AG04450 (cell line): ENCODE data around the gene ZNF496. TPM values are rescaled to one million over a fixed set of nuclear protein-coding genes. Genes with fewer than 3 reads are reported as not detected.

Source experiments
- CTCF ChIA-PET: fragments of 300-600, 350-600 bp; formaldehyde crosslinking; extraction: SDS; loops from one replicate; lab custom pipeline; 2022; ENCODE audit warnings: antibody characterized with exemption, inconsistent platforms; lab: Charles Lee
- POLR2A ChIA-PET: fragments of 350-600 bp; formaldehyde crosslinking; extraction: SDS; loops from one replicate; lab custom pipeline; 2021; ENCODE audit warnings: antibody characterized with exemption, inconsistent platforms; lab: Yijun Ruan, JAX
- DNase-seq: peaks from one replicate; pipeline ENCODE4 v3.0.0-alpha.2; 2011; ENCODE audit warnings: low read depth, low spot score
- H3K27ac ChIP-seq: one replicate; pipeline ENCODE4 v1.5.1; 2012; ENCODE audit warnings: low read depth, low read length, control low read depth
- H3K27me3 ChIP-seq: one replicate; pipeline ENCODE4 v1.6.0; 2012; ENCODE audit warnings: low read length; ENCODE audit not compliant: control insufficient read depth, insufficient read depth
- H3K4me3 ChIP-seq: 2 replicates; pipeline ENCODE4 v1.5.1; 2011; ENCODE audit warnings: mild to moderate bottlenecking, low read depth, low read length, control low read depth
- H3K9me3 ChIP-seq: 2 replicates; pipeline ENCODE4 v1.5.1; 2012; ENCODE audit warnings: low read length; ENCODE audit not compliant: control insufficient read depth, insufficient read depth
- CTCF ChIP-seq: IDR thresholded peaks from 2 replicates; pipeline ENCODE4 v1.5.1; 2011; ENCODE audit warnings: low read depth, low read length, control low read depth, inconsistent platforms
- polyA plus RNA-seq: library from polyadenylated mRNA; depleted of rRNA; stranded (reverse); fragments of >200 nt; gene quantifications from 2 replicates; pipeline ENCODE4 v1.2.3, GENCODE V29; 2011

The ZNF496 gene
- polyA plus RNA-seq, 1 experiment: 18.5 TPM

DNA sequence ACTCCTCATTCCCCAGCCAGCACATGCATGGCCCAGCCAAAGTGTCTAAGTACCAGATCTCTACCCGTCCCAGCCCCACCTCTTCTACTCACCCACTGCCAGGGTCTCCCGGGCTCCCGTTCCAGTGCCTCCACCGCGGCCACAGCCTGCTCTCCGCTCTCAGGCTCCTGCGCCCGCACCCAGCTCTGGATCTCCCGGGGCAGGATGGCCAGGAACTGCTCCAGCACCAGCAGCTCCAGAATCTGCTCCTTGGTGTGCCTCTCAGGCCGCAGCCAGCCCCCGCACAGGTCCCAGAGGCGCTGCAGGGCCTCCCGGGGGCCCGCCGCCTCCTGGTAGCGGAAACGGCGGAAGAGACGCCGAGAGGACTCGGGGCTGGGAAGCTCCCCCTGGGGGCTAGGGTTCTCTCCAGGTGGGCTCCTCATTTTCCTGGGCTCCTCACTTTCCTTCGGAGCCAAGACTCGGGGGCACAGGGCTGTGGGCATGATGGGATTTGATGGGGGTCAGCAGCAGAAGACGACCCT is 2.5 kb downstream of the ZNF496 start:
- DNase-seq: no peak
- Histone ChIP-seq H3K4me3 (no peak overlapping the region), H3K9me3 (no peaks in the 10 kb centered on the region; the same call in 1 of the 2 replicates), H3K27ac (no peak overlapping the region), H3K27me3 (no peaks in the 10 kb centered on the region)
- ChIA-PET CTCF (interaction anchor here (1.2 kb wide), 1 partner anchor 61 kb away, joined by 4 read pairs; no protein-coding TSS in a partner anchor), POLR2A (no interaction called here)
- no peak for TF ChIP-seq CTCF

DNA sequence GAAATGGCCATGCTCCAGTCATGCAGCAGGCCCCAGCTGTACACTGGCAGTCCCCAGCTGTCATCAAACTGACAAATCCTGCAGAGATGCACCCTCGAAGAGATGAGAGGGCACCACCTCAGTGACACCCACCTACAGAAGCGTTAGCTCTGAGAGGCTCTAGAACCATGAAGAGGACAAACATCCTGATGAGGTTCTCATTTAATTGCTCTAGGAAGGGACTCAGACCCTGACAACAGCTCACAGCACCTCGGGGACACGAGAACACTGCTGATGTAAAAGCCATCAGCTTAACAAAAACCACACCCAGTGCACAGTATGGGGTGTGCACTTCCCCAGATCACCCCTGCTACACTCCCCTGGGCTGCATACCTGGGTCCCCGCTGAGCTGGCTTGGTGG is 3.4 kb downstream of the ZNF496 start:
- DNase-seq: no peak
- ChIA-PET CTCF (interaction anchor here (1.2 kb wide), 1 partner anchor 62 kb away, joined by 4 read pairs; no protein-coding TSS in a partner anchor), POLR2A (no interaction called here)
- Histone ChIP-seq H3K9me3 (no peaks in the 10 kb centered on the region; the same call in 1 of the 2 replicates), H3K27me3 (no peaks in the 10 kb centered on the region), H3K4me3 (no peak overlapping the region), H3K27ac (no peak overlapping the region)
- TF ChIP-seq CTCF: no peak

- no peak overlapping the region for H3K4me3 ChIP-seq
- ChIA-PET CTCF (no interaction called here), POLR2A (no interaction called here)
- no peak for DNase-seq
- H3K27ac ChIP-seq: no peak overlapping the region
- TF ChIP-seq CTCF: no peak
- H3K27me3 ChIP-seq: no peaks in the 10 kb centered on the region
- H3K9me3 ChIP-seq: no peaks in the 10 kb centered on the region; the same call in 1 of the 2 replicates
These were observed 5.1 kb downstream of the ZNF496 start for GRCh38 chr1:247326411-247327130.

DNA sequence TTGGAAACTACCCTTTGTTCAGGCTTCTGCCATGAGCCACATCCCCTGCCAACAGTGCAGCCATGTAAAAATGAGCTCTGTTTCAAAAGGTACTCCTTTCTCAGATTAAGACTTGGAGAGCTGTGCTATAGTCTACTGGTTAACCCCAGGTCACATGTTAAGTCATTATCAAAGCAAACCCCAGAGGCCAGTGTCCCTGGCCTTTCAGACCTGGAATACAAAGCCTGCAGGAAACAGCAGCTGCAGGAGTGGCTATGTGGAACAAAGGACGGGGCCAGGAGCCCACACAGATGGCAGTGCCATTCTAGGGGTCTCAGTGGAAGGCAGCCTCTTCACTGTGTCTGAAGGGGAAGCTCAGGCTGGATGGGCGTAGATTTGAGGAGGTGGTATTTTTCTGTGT is 6.7 kb downstream of the ZNF496 start:
- H3K27me3 ChIP-seq: no peaks in the 10 kb centered on the region
- TF ChIP-seq CTCF: no peak
- no peaks in the 10 kb centered on the region; the same call in 1 of the 2 replicates for H3K9me3 ChIP-seq
- no peak for DNase-seq
- no peak overlapping the region for H3K4me3 ChIP-seq
- H3K27ac ChIP-seq: no peak overlapping the region
- POLR2A ChIA-PET: interaction anchor here (0.7 kb wide), 1 partner anchor 33 kb away, joined by 4 read pairs; no protein-coding TSS in a partner anchor
- CTCF ChIA-PET: interaction anchor here (0.7 to 1.2 kb wide), 2 partner anchors 46 to 66 kb away, joined by 3 to 4 read pairs; no protein-coding TSS in a partner anchor
